Skeletal muscle cell (primary cell): ENCODE measurements around the gene ZNF296.
A peak's percentile ranks its signal among the peaks of the same experiment; 100 is the strongest.

Source experiments
- DNase-seq: peaks from one replicate; pipeline ENCODE4 v3.0.0-alpha.2; 2010; ENCODE audit warnings: low read depth
- H3K4me3 ChIP-seq: 2 replicates; pipeline ENCODE4 v1.5.1; 2011; ENCODE audit warnings: low read depth, mild to moderate bottlenecking, control low read depth, low read length, moderate library complexity

ZNF296 gene

GRCh38 chr19:45104658-45105349 lies 28.5 kb upstream of the ZNF296 start:
- no peak overlapping the region for H3K4me3 ChIP-seq
- DNase-seq, result no peak

GRCh38 chr19:45103508-45104319 lies 27.4 kb upstream of the ZNF296 start:
- peak overlapping the region; percentile 15 for H3K4me3 ChIP-seq
- no peak for DNase-seq

- peak overlapping the region; percentile 15 for H3K4me3 ChIP-seq
- DNase-seq, result no peak
Measured at GRCh38 chr19:45103156-45103507, 26.9 kb upstream of the ZNF296 start.

- DNase-seq, result no peak
Measured at GRCh38 chr19:45102481-45102880, 26.2 kb upstream of the ZNF296 start.

GRCh38 chr19:45101806-45102205 lies 25.5 kb upstream of the ZNF296 start:
- H3K4me3 ChIP-seq, result no peak overlapping the region
- no peak for DNase-seq

More at GRCh38 chr19:45102481-45102880, 26.2 kb upstream of the ZNF296 start:
- no peak overlapping the region for H3K4me3 ChIP-seq

- no peak overlapping the region for H3K4me3 ChIP-seq
- DNase-seq, result no peak
Measured at GRCh38 chr19:45100846-45101252, 24.6 kb upstream of the ZNF296 start.

GRCh38 chr19:45100201-45100600 lies 23.9 kb upstream of the ZNF296 start:
- H3K4me3 ChIP-seq, result no peak overlapping the region
- no peak for DNase-seq

GRCh38 chr19:45099467-45100191 lies 23.4 kb upstream of the ZNF296 start:
- DNase-seq, result no peak
- H3K4me3 ChIP-seq, result no peak overlapping the region

- H3K4me3 ChIP-seq, result peak overlapping the region; percentile 11
- DNase-seq, result no peak
Measured at GRCh38 chr19:45098521-45099466, 22.5 kb upstream of the ZNF296 start.

GRCh38 chr19:45097776-45098520 lies 21.7 kb upstream of the ZNF296 start:
- no peak overlapping the region for H3K4me3 ChIP-seq

GRCh38 chr19:45097450-45097775 lies 21.1 kb upstream of the ZNF296 start:
- DNase-seq, result no peak
- H3K4me3 ChIP-seq, result no peak overlapping the region

More at GRCh38 chr19:45097776-45098520, 21.7 kb upstream of the ZNF296 start:
- peak; percentile 84 for DNase-seq

GRCh38 chr19:45096700-45097099 lies 20.4 kb upstream of the ZNF296 start:
- no peak for DNase-seq
- H3K4me3 ChIP-seq, result no peak overlapping the region

GRCh38 chr19:45095496-45096413 lies 19.5 kb upstream of the ZNF296 start:
- H3K4me3 ChIP-seq, result no peak overlapping the region
- no peak for DNase-seq

- no peak overlapping the region for H3K4me3 ChIP-seq
- DNase-seq, result no peak
Measured at GRCh38 chr19:45094707-45095106, 18.4 kb upstream of the ZNF296 start.

- peak overlapping the region; percentile 94 for H3K4me3 ChIP-seq
- DNase-seq, result no peak
Measured at GRCh38 chr19:45094137-45094536, 17.9 kb upstream of the ZNF296 start.

- DNase-seq, result peak; percentile 94
- peak within 1 kb of the TSS; percentile 94 for H3K4me3 ChIP-seq
Measured at GRCh38 chr19:45092747-45093678, 16.7 kb upstream of the ZNF296 start, which contains the start of gene PPP1R37. Gene PPP1R37 (plus strand): TSS chr19:45093179. CDS start chr19:45093326, 147 bp downstream.
